Endodermal cell (in vitro differentiated cells): ENCODE data around the gene RGPD4. TPM values are rescaled to one million over a fixed set of nuclear protein-coding genes. Genes with fewer than 3 reads are reported as not detected.
"Not testable (repeated sequence)": the region's sequence is repeated elsewhere in the genome, so short reads cannot be mapped to it uniquely, and the experiment has no call there.

ENCODE experiments used
- DNase-seq: peaks from one replicate; pipeline ENCODE4 v3.0.0-alpha.2; 2017
- H3K27ac ChIP-seq: 2 replicates; pipeline ENCODE4 v1.5.1; 2013; ENCODE audit warnings: mild to moderate bottlenecking, low read depth, low read length, moderate library complexity
- H3K27me3 ChIP-seq: 2 replicates; pipeline ENCODE4 v1.6.1; 2013; ENCODE audit warnings: mild to moderate bottlenecking, low read length, moderate library complexity; ENCODE audit not compliant: insufficient read depth, control insufficient read depth, poor library complexity, severe bottlenecking
- H3K36me3 ChIP-seq: 2 replicates; pipeline ENCODE4 v1.7.0; 2013; ENCODE audit warnings: mild to moderate bottlenecking, low read length, moderate library complexity; ENCODE audit not compliant: control insufficient read depth, insufficient read depth
- H3K4me1 ChIP-seq: one replicate; pipeline ENCODE4 v1.7.0; 2013; ENCODE audit warnings: low read length; ENCODE audit not compliant: control insufficient read depth, insufficient read depth
- H3K4me3 ChIP-seq: 2 replicates; pipeline ENCODE4 v1.5.1; 2013; ENCODE audit warnings: mild to moderate bottlenecking, low read length, moderate library complexity
- H3K9ac ChIP-seq: 2 replicates; pipeline ENCODE4 v1.6.1; 2013; ENCODE audit warnings: mild to moderate bottlenecking, low read length, moderate library complexity; ENCODE audit not compliant: poor library complexity, severe bottlenecking; ENCODE audit errors: extremely low read depth
- H3K9me3 ChIP-seq: 2 replicates; pipeline ENCODE4 v1.6.1; 2013; ENCODE audit warnings: mild to moderate bottlenecking, low read length, moderate library complexity; ENCODE audit not compliant: control insufficient read depth
- H3K27ac Mint-ChIP-seq: 2 replicates; pipeline ENCODE4 v1.8.0; 2020; ENCODE audit warnings: mixed read lengths
- H3K27me3 Mint-ChIP-seq: 2 replicates; pipeline ENCODE4 v1.8.0; 2021; ENCODE audit warnings: mild to moderate bottlenecking, mixed read lengths; ENCODE audit not compliant: insufficient read depth
- H3K36me3 Mint-ChIP-seq: 2 replicates; pipeline ENCODE4 v1.8.0; 2020; ENCODE audit warnings: low read depth, mixed read lengths
- H3K4me1 Mint-ChIP-seq: 2 replicates; pipeline ENCODE4 v1.8.0; 2020; ENCODE audit warnings: mixed read lengths
- H3K4me3 Mint-ChIP-seq: 2 replicates; pipeline ENCODE4 v1.8.0; 2020; ENCODE audit warnings: mild to moderate bottlenecking, moderate library complexity, mixed read lengths
- H3K9me3 Mint-ChIP-seq: 2 replicates; pipeline ENCODE4 v1.8.0; 2020; ENCODE audit warnings: mild to moderate bottlenecking, mixed read lengths
- WGBS, 2 experiments: methylation state at CpG; one replicate each; pipeline versions ENCODE4 v1.1.5 to v1.1.7; 2013; ENCODE audit warnings: missing lambda C conversion rate in 2 of 2, mixed read lengths in 1 of 2; ENCODE audit not compliant: insufficient coverage in 1 of 2, insufficient read length in 1 of 2; 5-methylcytosine and 5-hydroxymethylcytosine counted together
- long read RNA-seq, 4 experiments: library from polyadenylated mRNA in 2 of 4; library from RNA in 1 of 4; library from capped mRNA in 1 of 4; stranded (forward) in 3 of 4; unstranded in 1 of 4; transcript quantifications; one replicate each; pipeline ENCODE4 v2.0.0, GENCODE V29; 2020 to 2021; ENCODE audit warnings: inconsistent platforms in 1 of 4
- polyA plus RNA-seq, 2 experiments: library from polyadenylated mRNA; stranded (reverse); fragments of 50-300 nt; gene quantifications; one replicate each; pipeline ENCODE4 v1.2.3, GENCODE V29; 2013
- total RNA-seq, 2 donors: library from RNA; stranded (reverse); fragmentation: NEBNext Ultra II Directional in 1 of 2; extraction: Animal tissue kit (Norgen Biotek cat#: 25700) in 1 of 2; gene quantifications; 2 replicates in 1 of 2; 3 replicates in 1 of 2; pipeline ENCODE4 v1.2.1, GENCODE V29; 2021
- TF ChIP-seq, protein P1 (sequence below): fragments of 200-600 bp; sonication (generic); conservative IDR thresholded peaks from 2 replicates; pipeline ENCODE4 v1.5.0; 2021; ENCODE audit warnings: antibody characterized with exemption, mild to moderate bottlenecking

Gene RGPD4
- under 1 TPM; 0.13 TPM for total RNA-seq
- not detected for polyA plus RNA-seq (2013, experiment 1 of 2)
- not detected for polyA plus RNA-seq (2013, experiment 2 of 2)
- long read RNA-seq, experiment 1 = 0 reads
- long read RNA-seq, experiment 2 = 0 reads
- long read RNA-seq, experiment 3 = 0 reads
- long read RNA-seq, experiment 4 = 0 reads

DNA sequence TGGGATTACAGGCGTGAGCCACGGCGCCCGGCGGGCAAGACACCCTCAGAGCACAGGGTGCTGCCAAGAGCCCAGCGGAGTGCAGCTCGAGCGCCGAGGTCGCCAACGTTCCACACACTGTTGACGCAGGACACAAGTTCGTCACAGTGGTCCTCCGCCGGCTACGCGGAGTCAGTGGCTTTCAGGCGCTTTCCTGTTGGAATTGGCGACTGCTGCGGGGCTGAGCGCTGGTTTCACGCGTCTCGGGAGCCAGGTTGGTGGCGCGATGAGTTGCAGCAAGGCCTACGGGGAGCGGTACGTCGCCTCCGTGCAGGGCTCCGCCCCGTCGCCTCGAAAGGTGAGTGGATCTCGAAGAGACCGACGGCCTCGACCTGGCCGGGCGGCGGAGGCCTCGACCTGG is at the start of gene RGPD4:
Gene RGPD4 (plus strand): TSS at position 144 of the 400 bp plus-strand sequence. CDS start 122 bp downstream, at position 266.
- not testable (repeated sequence) for H3K9me3 Mint-ChIP-seq, DNase-seq, H3K27me3 Mint-ChIP-seq, H3K27me3 ChIP-seq, H3K27ac Mint-ChIP-seq, H3K36me3 ChIP-seq, H3K4me3 Mint-ChIP-seq, H3K9ac ChIP-seq, H3K4me3 ChIP-seq, H3K36me3 Mint-ChIP-seq, H3K9me3 ChIP-seq, H3K4me1 ChIP-seq, H3K27ac ChIP-seq, H3K4me1 Mint-ChIP-seq
- 93 to 96% methylated on average over 14 to 27 of the region's 43 CpGs for WGBS, 2 experiments

DNA sequence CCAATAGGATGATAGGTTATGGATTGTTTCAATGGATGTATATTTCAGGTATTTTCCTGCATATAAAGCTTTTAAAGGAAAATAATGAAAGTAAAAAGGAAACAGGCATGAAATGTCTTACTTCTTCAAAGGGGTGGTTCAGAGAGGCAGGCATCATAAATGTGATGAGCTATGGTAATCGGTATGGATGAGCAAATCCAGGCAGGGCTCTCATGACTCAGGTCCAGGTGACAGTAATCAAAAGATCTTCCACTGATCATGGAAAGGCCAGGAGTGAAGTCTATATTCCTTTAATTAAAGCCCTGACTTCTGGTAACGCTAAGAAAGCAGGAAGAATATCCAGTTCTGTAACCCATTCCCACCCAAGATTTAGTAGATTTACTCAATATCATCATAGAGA is 48.7 kb upstream of the RGPD4 start:
- no peak overlapping the region for H3K27ac Mint-ChIP-seq
- H3K4me3 Mint-ChIP-seq = no peak overlapping the region

DNA sequence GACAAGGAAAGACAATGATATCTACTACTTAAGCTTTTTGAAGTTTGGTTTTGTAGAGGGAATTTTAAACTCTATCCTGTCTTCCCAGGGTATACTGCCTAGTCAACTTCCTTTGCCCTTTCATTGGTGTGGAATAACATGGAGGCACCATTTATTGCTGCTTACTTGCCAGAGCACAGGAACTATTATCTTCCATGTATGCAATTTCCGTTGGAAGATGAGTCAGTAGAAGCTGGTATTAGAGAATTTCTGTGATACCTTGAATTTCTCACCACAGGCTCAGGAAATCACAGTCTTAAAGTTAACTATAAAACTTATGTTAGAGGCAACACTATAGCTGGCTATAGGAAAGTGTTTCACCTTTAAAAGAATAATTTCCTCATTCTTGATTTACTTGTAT is 40.9 kb upstream of the RGPD4 start:
- TF ChIP-seq, protein P1, sequence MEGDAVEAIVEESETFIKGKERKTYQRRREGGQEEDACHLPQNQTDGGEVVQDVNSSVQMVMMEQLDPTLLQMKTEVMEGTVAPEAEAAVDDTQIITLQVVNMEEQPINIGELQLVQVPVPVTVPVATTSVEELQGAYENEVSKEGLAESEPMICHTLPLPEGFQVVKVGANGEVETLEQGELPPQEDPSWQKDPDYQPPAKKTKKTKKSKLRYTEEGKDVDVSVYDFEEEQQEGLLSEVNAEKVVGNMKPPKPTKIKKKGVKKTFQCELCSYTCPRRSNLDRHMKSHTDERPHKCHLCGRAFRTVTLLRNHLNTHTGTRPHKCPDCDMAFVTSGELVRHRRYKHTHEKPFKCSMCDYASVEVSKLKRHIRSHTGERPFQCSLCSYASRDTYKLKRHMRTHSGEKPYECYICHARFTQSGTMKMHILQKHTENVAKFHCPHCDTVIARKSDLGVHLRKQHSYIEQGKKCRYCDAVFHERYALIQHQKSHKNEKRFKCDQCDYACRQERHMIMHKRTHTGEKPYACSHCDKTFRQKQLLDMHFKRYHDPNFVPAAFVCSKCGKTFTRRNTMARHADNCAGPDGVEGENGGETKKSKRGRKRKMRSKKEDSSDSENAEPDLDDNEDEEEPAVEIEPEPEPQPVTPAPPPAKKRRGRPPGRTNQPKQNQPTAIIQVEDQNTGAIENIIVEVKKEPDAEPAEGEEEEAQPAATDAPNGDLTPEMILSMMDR = no peak
- no peaks in the 10 kb centered on the region for H3K27me3 Mint-ChIP-seq

More for the DNA sequence above, 48.7 kb upstream of the RGPD4 start:
- H3K4me1 Mint-ChIP-seq = peaks cover 3% of the 10 kb centered on the region
- no peaks in the 10 kb centered on the region for H3K27me3 Mint-ChIP-seq
- TF ChIP-seq, protein P1 = no peak
- Histone ChIP-seq H3K4me3 (no peak overlapping the region), H3K27ac (no peak overlapping the region), H3K9me3 (no peaks in the 10 kb centered on the region), H3K9ac (no peak overlapping the region), H3K27me3 (no peaks in the 10 kb centered on the region), H3K36me3 (no peaks in the 10 kb centered on the region), H3K4me1 (peaks cover 3% of the 10 kb centered on the region)
- DNase-seq = no peak
- no peaks in the 10 kb centered on the region for H3K9me3 Mint-ChIP-seq
- H3K36me3 Mint-ChIP-seq = no peaks in the 10 kb centered on the region
- 86 to 94% methylated on average over 1 to 2 of the region's 2 CpGs for WGBS, 2 experiments

DNA sequence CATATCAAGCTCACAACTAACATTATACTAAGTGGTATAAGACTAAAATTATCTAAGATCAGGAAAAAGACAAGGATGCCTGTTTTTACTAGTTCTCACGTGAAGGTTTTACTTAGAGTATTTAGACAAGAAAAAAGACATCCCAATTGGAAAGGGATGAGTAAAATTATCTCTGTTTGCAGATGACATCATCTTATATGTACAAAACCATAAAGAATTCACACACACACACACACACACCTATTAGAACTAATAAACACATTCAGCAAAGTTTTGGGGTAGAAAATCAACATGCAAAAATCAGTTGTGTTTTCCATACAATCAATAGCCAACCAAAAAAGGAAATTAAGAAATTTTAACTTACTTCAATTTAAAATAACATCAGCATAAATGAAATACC is 35.9 kb upstream of the RGPD4 start:
- TF ChIP-seq, protein P1 = no peak
- H3K9me3 Mint-ChIP-seq = no peaks in the 10 kb centered on the region
- H3K36me3 ChIP-seq = no peaks in the 10 kb centered on the region
- H3K9ac ChIP-seq = no peak overlapping the region
- H3K27ac ChIP-seq = no peak overlapping the region
- WGBS, 2 experiments = 83% methylated on average over 1 of the region's 1 CpG; no CpG with 5 or more reads in 1 of the 2 experiments
- no peak overlapping the region for H3K27ac Mint-ChIP-seq
- no peaks in the 10 kb centered on the region for H3K27me3 Mint-ChIP-seq
- no peaks in the 10 kb centered on the region for H3K27me3 ChIP-seq
- no peak for DNase-seq
- peaks cover 2% of the 10 kb centered on the region for H3K4me1 ChIP-seq
- no peaks in the 10 kb centered on the region for H3K9me3 ChIP-seq
- no peaks in the 10 kb centered on the region for H3K36me3 Mint-ChIP-seq
- H3K4me1 Mint-ChIP-seq = no peaks in the 10 kb centered on the region
- H3K4me3 Mint-ChIP-seq = no peak overlapping the region
- H3K4me3 ChIP-seq = no peak overlapping the region

More for the DNA sequence above, 40.9 kb upstream of the RGPD4 start:
- peaks cover 2% of the 10 kb centered on the region for H3K4me1 ChIP-seq
- Mint-ChIP-seq H3K4me3 (no peak overlapping the region), H3K4me1 (no peaks in the 10 kb centered on the region), H3K9me3 (no peaks in the 10 kb centered on the region), H3K36me3 (no peaks in the 10 kb centered on the region), H3K27ac (no peak overlapping the region)
- 75% methylated on average over 1 of the region's 1 CpG; no CpG with 5 or more reads in 1 of the 2 experiments for WGBS, 2 experiments
- H3K36me3 ChIP-seq = no peaks in the 10 kb centered on the region
- DNase-seq = no peak
- H3K27me3 ChIP-seq = no peaks in the 10 kb centered on the region
- no peaks in the 10 kb centered on the region for H3K9me3 ChIP-seq
- no peak overlapping the region for H3K27ac ChIP-seq
- no peak overlapping the region for H3K9ac ChIP-seq
- no peak overlapping the region for H3K4me3 ChIP-seq
